ENCODE data around the gene IFIH1.
A peak's percentile ranks its signal among the peaks of the same experiment; 100 is the strongest.

DNA sequence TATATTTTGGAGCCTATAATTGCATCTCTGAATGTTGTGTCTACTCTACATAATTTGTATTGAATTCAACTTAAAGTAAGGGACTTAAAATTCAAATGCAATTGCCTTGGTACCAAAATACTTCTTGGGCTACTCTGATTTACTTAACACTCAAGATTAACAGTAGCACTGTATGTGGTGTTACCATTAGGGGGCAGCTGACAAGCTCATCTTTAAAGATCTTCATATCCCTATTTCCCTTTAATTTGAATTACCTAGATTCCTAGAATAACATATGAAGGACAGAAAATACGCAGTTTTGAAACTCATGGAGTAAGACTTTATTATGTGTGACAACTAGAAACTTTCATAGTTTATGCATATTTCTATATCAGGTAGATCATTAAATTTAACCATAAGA lies 37.8 kb downstream of the IFIH1 start:
- TF ChIP-seq POLR2AphosphoS5 (IDR thresholded peaks at IDR 0.05; ENCODE audit: low read depth, low read length) (no peak), RAD21 (IDR thresholded peaks at IDR 0.05; ENCODE audit: low read length) (no peak), TAF1 (IDR thresholded peaks at IDR 0.05; ENCODE audit: borderline replicate concordance, low read depth, low read length) (no peak), EZH2phosphoT487 (IDR thresholded peaks at IDR 0.05; ENCODE audit: borderline replicate concordance, low read depth) (no peak)
- TF ChIP-seq, protein P1, sequence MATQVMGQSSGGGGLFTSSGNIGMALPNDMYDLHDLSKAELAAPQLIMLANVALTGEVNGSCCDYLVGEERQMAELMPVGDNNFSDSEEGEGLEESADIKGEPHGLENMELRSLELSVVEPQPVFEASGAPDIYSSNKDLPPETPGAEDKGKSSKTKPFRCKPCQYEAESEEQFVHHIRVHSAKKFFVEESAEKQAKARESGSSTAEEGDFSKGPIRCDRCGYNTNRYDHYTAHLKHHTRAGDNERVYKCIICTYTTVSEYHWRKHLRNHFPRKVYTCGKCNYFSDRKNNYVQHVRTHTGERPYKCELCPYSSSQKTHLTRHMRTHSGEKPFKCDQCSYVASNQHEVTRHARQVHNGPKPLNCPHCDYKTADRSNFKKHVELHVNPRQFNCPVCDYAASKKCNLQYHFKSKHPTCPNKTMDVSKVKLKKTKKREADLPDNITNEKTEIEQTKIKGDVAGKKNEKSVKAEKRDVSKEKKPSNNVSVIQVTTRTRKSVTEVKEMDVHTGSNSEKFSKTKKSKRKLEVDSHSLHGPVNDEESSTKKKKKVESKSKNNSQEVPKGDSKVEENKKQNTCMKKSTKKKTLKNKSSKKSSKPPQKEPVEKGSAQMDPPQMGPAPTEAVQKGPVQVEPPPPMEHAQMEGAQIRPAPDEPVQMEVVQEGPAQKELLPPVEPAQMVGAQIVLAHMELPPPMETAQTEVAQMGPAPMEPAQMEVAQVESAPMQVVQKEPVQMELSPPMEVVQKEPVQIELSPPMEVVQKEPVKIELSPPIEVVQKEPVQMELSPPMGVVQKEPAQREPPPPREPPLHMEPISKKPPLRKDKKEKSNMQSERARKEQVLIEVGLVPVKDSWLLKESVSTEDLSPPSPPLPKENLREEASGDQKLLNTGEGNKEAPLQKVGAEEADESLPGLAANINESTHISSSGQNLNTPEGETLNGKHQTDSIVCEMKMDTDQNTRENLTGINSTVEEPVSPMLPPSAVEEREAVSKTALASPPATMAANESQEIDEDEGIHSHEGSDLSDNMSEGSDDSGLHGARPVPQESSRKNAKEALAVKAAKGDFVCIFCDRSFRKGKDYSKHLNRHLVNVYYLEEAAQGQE (IDR thresholded peaks at IDR 0.05; ENCODE audit: low read depth, low read length), result no peak
- TF ChIP-seq, protein P2, sequence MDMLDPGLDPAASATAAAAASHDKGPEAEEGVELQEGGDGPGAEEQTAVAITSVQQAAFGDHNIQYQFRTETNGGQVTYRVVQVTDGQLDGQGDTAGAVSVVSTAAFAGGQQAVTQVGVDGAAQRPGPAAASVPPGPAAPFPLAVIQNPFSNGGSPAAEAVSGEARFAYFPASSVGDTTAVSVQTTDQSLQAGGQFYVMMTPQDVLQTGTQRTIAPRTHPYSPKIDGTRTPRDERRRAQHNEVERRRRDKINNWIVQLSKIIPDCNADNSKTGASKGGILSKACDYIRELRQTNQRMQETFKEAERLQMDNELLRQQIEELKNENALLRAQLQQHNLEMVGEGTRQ (IDR thresholded peaks at IDR 0.05; ENCODE audit: borderline replicate concordance, low read depth, low read length), result no peak
- TF ChIP-seq, protein P3, sequence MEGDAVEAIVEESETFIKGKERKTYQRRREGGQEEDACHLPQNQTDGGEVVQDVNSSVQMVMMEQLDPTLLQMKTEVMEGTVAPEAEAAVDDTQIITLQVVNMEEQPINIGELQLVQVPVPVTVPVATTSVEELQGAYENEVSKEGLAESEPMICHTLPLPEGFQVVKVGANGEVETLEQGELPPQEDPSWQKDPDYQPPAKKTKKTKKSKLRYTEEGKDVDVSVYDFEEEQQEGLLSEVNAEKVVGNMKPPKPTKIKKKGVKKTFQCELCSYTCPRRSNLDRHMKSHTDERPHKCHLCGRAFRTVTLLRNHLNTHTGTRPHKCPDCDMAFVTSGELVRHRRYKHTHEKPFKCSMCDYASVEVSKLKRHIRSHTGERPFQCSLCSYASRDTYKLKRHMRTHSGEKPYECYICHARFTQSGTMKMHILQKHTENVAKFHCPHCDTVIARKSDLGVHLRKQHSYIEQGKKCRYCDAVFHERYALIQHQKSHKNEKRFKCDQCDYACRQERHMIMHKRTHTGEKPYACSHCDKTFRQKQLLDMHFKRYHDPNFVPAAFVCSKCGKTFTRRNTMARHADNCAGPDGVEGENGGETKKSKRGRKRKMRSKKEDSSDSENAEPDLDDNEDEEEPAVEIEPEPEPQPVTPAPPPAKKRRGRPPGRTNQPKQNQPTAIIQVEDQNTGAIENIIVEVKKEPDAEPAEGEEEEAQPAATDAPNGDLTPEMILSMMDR (IDR thresholded peaks at IDR 0.05), result 0 out of 2 replicates have a peak, but pooled peaks have one; percentile 9

All from SK-N-SH (cell line).